Inferior parietal cortex (tissue), 1 donor: ENCODE data around the gene ZNF526.

Source experiments
- DNase-seq: peaks from one replicate; pipeline ENCODE4 v3.0.0-alpha.2; 2016; ENCODE audit errors: extremely low spot score

Gene ZNF526

GRCh38 chr19:42196011-42197001, 23.8 kb upstream of the ZNF526 start:
- no peak for DNase-seq

DNA sequence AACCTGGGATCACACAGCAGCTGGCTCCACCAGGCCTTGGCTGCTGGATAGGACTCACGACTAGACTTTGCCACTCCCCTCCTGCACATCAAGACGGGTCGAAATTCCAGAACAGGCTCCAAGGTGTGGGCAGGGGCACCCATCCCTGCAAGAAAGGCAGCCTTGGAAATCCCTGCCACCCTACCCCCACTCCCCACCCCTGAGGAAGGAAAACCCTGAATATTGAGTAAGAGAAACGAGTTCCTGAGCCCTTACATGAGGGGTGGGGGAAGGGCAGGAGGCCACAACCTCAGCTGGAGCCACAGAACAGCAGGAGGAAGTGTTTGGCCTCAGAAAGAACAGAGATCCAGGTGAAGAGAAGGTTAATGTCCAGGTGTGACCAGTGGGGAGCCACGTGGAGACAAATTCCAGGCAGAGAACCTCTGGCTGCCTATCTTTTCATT, 22.7 kb upstream of the ZNF526 start:
- DNase-seq, result no peak

DNA sequence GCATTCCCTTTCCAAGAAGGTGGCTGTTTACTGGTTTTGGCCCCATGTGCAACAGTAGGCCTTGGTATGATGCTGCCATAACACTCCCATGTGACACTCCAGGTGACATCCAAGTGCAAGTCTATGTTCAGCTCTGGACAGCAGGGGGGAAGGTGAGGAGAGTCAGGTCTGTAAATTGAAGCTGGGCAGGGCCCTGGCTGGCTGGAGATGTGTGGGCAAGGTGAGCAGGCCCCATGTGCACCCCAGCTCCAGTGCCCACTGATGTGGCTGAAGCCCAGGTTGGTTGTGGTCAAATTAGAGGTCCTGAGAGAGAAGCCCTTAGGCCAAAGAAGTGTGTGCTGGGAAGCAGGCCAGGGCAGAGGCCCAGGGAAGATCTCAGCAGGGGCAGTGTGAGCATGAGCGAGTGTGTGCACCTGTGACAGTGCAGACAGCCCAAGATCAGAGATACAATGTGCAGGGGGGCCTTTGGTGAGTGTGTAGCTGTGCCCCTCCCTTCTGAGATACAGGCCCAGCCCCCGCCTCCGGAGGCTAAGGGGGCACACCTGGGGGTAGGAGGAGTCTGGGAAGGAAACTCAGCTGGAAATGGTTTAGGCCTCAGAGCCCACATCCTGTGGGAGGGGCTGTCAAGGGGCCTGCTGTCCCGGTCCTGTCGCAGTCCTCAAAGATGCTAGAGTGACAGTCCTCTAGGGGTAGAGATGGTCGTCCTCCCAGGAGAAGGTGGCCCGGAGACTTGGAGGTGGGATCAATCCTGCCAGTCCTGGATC, 21.3 kb upstream of the ZNF526 start:
- DNase-seq, result no peak

DNA sequence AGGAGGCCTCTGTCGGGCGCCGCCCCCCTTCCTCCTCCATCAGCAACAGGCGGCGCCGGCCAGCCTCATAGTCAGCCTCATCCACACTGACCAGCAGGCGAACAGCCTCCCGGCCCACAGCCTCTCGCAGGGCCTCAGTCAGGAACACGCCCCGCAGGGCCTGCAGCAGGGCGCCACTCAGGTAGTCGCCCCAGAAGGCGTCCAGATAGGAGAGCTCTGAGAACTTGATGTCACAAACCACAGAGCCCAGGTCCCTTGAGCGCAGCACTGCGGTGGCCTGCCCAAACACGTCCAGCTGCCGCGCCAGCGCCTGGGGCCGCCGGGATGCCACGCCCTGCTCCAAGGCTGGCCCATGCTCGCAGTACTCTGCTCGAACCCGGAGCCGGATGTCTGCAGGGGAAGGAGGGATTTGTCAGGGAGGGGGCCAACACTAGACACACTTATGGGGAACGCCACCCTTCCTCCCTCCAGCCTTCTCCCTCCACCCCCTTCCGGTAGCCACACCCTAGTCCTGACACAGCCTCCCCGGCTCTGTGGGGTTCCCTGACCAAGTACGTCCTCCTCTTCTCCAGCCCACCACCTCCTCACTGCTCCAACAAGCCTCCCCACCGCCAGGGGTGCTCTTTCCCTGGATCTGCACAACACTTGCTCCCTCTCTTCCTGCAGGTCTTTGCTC, 20.5 kb upstream of the ZNF526 start:
- DNase-seq, result no peak

GRCh38 chr19:42200116-42200715, 19.9 kb upstream of the ZNF526 start:
- no peak for DNase-seq

DNA sequence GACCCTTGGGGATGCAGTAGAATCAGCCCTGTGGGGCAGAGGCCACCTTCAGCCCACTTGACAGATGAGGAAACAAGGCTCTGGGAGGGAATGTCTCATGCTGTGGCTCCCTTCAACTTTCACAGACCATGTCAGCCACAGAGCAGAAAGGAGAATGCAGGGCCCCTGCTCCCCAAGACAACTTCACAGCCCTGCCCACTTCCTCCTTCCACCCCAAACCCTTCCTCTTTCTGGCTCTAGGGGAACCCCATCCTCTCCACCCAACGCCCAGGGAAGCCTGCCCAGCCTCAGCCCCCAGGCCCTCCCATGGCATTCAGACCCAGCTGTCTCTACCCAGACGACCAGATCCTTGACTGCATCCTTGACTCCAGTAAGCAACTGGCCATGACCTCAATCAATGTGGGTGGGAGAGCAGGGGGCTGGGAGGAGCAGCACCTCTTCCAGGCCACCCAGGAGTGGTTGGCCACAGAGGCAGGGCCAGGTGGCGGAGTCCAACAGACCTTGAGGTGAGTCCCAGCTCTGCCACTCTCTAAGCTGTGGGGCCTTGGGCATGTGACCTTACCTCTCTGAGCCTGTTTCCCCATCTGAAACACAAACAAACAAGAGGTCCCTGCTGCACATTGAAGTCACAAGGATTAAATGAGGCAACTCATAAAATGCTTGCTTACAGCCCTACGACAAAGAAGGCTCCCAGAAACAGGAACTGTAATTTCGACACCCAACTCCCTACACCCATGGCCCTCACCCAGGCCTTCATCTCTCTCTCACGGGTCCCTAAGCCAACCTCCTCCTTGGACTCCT, 18.4 kb upstream of the ZNF526 start:
- DNase-seq, result no peak

DNA sequence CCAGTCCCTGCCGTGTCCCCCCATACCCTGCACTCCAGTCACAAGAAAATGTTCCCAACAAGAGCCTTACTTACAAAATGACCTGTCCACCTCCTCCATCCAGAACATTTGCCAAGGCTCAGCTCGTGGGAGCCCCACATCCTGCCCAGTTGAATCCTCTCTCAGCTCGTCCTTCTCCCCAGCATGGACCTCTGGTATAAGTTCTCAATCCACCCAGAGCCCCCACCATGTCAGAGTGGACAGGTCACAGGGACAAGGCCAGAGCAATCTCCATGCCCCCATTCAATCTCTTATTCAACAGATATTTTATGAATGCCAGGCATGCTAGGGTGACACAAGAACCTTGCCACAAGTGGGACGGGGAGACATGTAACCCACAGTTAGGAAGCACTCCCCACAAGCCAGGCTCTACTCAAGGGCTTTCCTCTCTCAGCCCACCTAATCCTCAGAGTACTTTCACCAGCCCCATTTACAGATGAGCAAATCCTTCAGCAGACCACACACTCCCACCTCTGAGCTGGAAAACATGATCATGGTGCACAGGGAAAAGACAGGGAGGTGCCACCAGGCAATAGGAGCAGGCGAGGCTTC, 17.7 kb upstream of the ZNF526 start:
- no peak for DNase-seq

DNA sequence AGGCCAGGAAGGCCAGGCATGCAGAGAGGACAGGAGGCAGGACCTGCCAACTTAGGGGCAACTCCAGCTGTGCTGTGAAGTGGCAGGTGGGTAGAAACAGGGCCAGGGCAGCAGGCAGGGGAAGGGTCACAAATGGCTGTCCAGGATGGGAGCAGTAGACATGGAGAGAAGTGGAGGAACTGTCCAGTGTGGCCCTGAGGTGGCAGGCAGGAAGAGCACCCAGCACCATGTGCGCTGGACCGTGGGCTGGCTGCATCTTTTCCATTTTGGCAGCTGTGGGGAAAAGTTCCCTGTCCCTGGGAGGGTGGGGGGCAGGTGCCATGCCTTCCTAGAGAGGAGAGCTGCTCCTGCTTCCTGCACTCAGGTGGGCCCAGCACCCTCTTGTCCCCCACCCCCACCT, 16.4 kb upstream of the ZNF526 start:
- no peak for DNase-seq

DNA sequence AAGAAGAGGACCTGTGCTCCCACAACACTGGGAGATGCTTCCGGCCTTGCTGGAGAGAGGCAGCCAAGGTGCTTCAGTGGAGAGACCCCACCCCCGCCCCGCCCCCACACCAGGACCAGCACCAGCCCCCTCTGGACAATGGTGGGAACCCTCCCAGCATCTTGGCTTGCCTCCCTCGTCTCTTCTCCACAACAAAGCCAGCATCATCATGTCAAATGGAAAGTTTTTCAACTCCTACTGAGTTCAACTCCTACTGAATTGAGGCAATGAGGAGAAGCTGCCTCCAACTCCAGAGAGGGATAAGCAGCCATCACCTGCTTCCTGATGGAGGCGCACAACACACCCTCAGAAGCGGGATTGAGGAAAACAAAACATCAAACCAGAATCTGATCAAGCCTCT, 15.4 kb upstream of the ZNF526 start:
- no peak for DNase-seq

DNA sequence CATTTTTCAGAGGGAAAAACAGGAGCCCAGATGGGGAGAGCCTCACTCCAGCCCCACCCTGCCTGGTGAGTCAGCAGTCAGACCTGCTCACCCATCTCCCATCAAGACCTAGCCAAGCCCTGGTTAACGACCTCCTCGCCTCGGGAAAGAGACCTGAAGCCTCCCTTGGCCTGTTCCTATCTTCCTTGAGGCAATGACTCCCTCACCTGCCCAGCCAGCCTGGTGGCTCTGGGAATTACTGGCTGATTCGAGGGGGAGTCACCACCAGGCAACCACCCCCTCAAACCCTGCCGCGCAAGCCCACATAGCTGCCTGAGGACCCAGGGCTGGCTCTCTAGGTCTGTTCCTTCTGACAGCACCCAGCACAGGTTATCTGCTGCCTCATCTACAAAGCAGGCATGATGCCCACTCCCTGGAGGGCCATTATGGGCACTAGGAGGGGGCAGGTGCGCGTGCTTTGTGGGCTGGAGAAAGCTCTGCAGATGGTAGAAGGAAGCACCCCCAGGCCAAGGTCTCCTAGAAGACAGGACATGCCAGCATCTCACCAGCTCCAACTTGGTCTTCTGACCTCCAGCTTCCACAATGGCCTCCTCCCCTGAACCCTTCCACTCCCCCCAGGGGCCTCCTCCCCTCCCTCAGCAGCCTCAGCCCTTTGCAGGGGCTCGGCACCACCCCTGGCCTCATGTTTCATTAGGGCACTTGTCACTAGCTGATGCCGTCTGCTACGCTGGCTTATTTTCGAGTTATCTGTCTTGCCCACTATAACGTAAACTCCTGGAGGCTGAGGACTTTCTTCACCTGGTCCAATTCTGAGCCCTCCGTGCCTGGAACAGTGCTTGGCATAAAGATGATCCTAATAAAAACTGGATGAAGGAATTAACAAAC, 13.0 kb upstream of the ZNF526 start:
- DNase-seq, result no peak

DNA sequence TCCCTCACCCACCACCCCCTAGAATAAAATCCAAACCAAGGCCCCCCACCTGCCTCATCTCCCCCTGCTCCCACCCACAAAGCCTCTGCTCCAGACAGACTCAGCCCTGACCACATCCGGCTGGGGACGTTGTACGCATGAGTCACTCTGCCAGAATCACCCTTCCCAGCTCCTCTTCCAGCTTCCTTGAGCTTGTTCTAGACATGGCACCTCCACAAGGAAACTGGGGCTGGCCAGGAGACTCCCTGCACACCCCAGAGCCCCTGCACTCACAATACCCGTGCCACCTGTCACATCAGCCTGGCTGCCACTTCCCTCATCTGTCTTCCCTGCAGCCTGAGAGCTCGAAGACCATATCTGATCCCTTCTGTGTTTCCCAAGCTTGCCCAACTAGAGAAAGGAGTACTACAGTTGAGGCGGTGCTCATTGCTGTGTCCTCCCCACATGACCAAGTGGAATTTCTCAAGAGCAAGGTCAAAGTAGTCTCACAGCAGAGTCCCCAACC, 12.3 kb upstream of the ZNF526 start:
- DNase-seq, result no peak

DNA sequence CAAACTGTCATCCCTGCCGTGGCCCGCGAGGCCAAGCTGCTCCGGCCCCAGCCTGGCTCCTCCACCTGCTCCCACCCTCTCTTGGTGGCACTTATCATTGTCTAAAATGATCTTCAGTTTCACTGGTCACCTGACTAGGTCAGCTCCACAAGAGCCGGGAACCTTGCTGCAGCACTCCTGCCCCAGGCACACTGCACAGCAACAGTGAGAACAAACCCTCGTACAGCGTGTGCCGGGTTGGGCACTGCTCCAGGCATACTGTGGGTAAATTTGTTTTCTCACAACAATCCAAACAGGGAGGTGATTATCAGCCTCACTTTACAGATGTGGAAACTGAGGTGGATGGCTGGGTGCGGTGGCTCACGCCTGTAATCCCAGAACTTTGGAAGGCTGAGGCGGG, 11.5 kb upstream of the ZNF526 start:
- DNase-seq, result no peak

- no peak for DNase-seq
These were observed 7.2 kb upstream of the ZNF526 start for GRCh38 chr19:42212886-42213285.

GRCh38 chr19:42214810-42215485, 5.2 kb upstream of the ZNF526 start:
- DNase-seq, result no peak

- no peak for DNase-seq
These were observed 3.2 kb upstream of the ZNF526 start for GRCh38 chr19:42216653-42217519.

DNA sequence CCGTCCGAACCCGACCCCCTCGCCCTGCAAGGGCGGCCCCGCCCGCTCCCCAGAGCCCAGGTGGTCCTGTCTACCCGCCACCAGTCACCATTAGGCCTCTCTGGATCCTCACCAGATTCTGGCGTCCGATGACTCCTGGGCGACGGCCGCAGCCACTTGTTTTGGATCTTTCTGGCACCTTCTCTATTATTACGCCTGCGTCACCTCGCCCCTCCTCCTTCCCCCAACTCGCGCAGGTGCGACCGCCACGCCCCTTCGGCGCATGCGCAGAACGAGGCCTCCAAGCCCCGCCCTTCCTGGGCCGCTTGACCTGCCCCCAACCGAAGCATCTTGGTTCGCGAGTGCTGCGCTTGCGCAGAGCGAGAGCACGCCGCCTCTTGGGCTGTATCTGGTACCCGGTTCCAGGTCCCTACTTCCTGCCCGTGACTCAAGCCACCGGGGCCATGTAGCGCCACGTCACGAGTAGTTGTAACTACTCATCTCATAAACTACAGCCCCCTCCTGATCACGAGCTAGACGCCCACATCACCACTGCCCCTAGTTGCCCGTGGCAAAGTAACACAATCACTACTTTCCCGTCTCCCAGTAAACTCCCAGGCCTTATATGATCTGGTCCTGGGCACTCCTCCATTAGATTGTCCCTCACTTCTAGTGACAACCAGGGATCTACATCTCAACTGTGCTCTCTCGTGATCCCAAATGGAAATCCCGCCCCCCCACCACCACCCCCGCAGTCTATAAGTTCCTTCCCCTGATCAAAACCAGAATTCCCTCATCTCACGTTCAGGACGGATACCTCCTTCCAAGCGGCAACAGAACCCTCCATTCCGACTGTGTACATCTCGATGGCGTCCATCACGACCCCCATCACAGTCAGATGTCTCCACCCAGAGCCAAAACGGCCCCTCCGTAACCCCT, 2.3 kb upstream of the ZNF526 start, which contains the start of gene DEDD2:
Gene DEDD2 (minus strand): TSS at position 158 of the 918 bp plus-strand sequence. CDS start 670 bp downstream, outside the sequence.
- peak; percentile 96 for DNase-seq

GRCh38 chr19:42220751-42221097, 612 bp downstream of the ZNF526 start:
- DNase-seq, result no peak
